HEK293T (cell line): ENCODE data around the gene THSD7B.

Experiments
- CTCF ChIA-PET: fragments of 350-600 bp; formaldehyde crosslinking; extraction: SDS; loops from one replicate; lab custom pipeline; 2021; ENCODE audit warnings: antibody characterized with exemption, inconsistent platforms; lab: Yijun Ruan, JAX
- POLR2A ChIA-PET: fragments of 350-600 bp; formaldehyde crosslinking; extraction: SDS; loops from one replicate; lab custom pipeline; 2020; ENCODE audit warnings: antibody characterized with exemption, inconsistent platforms; lab: Yijun Ruan, JAX
- DNase-seq: peaks from one replicate; pipeline ENCODE4 v3.0.0; 2012; ENCODE audit warnings: mixed read lengths; ENCODE audit errors: extremely low spot score
- ARNT ChIP-seq: fragments of 450-650 bp; IDR thresholded peaks from 2 replicates; pipeline ENCODE4 v1.6.1; 2017; ENCODE audit warnings: mild to moderate bottlenecking
- BHLHE40 ChIP-seq: fragments of 450-650 bp; IDR thresholded peaks from 2 replicates; pipeline ENCODE4 v1.6.1; 2016; ENCODE audit warnings: mild to moderate bottlenecking, moderate library complexity, borderline replicate concordance
- CTBP1 ChIP-seq: fragments of 450-650 bp; IDR thresholded peaks from 2 replicates; pipeline ENCODE4 v1.6.1; 2016; ENCODE audit warnings: borderline replicate concordance
- ELF4 ChIP-seq: fragments of 450-650 bp; IDR thresholded peaks from 2 replicates; pipeline ENCODE4 v1.6.1; 2017; ENCODE audit warnings: antibody characterized with exemption
- FOXA1 ChIP-seq: fragments of 450-650 bp; IDR thresholded peaks from 2 replicates; pipeline ENCODE4 v1.6.1; 2016; ENCODE audit warnings: mild to moderate bottlenecking
- FOXK2 ChIP-seq: fragments of 450-650 bp; IDR thresholded peaks from 2 replicates; pipeline ENCODE4 v1.6.1; 2016; ENCODE audit warnings: mild to moderate bottlenecking
- FOXM1 ChIP-seq: fragments of 450-650 bp; IDR thresholded peaks from 2 replicates; pipeline ENCODE4 v1.6.1; 2017; ENCODE audit warnings: mild to moderate bottlenecking, borderline replicate concordance
- HDGF ChIP-seq: fragments of 450-650 bp; IDR thresholded peaks from 2 replicates; pipeline ENCODE4 v1.6.1; 2017; ENCODE audit warnings: antibody characterized with exemption, borderline replicate concordance
- L3MBTL2 ChIP-seq: fragments of 450-650 bp; conservative IDR thresholded peaks from 2 replicates; pipeline ENCODE4 v1.6.1; 2016; ENCODE audit warnings: mild to moderate bottlenecking
- LEF1 ChIP-seq: fragments of 450-650 bp; IDR thresholded peaks from 2 replicates; pipeline ENCODE4 v1.6.1; 2017; ENCODE audit warnings: mild to moderate bottlenecking, borderline replicate concordance
- NFRKB ChIP-seq: fragments of 450-650 bp; IDR thresholded peaks from 2 replicates; pipeline ENCODE4 v1.6.1; 2016; ENCODE audit warnings: mild to moderate bottlenecking, moderate library complexity
- SP1 ChIP-seq: fragments of 450-650 bp; IDR thresholded peaks from 2 replicates; pipeline ENCODE4 v1.6.1; 2017
- SUZ12 ChIP-seq: fragments of 450-650 bp; IDR thresholded peaks from 2 replicates; pipeline ENCODE4 v1.6.1; 2016; ENCODE audit warnings: mild to moderate bottlenecking
- TARDBP ChIP-seq: fragments of 450-650 bp; IDR thresholded peaks from 2 replicates; pipeline ENCODE4 v1.6.1; 2016
- ZNF384 ChIP-seq: fragments of 450-650 bp; IDR thresholded peaks from 2 replicates; pipeline ENCODE4 v1.6.1; 2016
- TF ChIP-seq, protein P1 (sequence below): fragments of 450-650 bp; IDR thresholded peaks from 2 replicates; pipeline ENCODE4 v1.6.1; 2016

Gene THSD7B

GRCh38 chr2:137250401-137250800, 485.1 kb downstream of the THSD7B start:
- ChIA-PET CTCF (no interaction called here), POLR2A (no interaction called here)
- no peak for DNase-seq
- TF ChIP-seq LEF1 (no peak), TARDBP (no peak), FOXK2 (no peak), CTBP1 (no peak), ARNT (no peak), NFRKB (no peak), FOXA1 (no peak), L3MBTL2 (no peak), FOXM1 (no peak), ELF4 (no peak), BHLHE40 (no peak), ZNF384 (no peak), SUZ12 (no peak), SP1 (no peak), HDGF (no peak)

DNA sequence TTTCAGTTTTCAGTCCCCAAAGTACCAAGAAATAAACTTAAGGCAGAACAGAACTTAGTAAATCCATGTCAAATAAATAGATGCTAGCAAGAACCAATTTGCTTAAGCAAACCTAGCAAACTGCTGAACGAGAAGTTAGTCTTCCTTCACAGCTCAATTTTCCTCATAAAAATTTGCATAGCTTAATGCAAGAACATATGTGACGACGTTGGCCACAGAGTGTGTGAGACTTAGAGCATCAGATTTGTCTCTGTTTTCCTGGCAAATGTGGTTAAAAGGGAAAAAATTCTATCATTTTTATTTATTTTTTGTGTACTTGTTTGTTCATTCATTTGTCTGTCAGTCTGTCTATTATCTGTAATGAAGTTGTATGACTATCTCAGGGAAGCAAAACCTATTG, 485.7 kb downstream of the THSD7B start:
- no peak for DNase-seq
- ChIA-PET POLR2A (no interaction called here), CTCF (no interaction called here)
- TF ChIP-seq ELF4: no peak
- TF ChIP-seq NFRKB: no peak
- TF ChIP-seq FOXM1: no peak
- no peak for TF ChIP-seq L3MBTL2

- DNase-seq: no peak
- ChIA-PET CTCF (no interaction called here), POLR2A (no interaction called here)
- TF ChIP-seq FOXA1 (no peak), FOXK2 (no peak), FOXM1 (no peak), SP1 (no peak), HDGF (no peak), CTBP1 (no peak), ARNT (no peak), ELF4 (no peak), ZNF384 (no peak), NFRKB (no peak), L3MBTL2 (no peak), TARDBP (no peak), LEF1 (no peak), SUZ12 (no peak)
- TF ChIP-seq, protein P1, sequence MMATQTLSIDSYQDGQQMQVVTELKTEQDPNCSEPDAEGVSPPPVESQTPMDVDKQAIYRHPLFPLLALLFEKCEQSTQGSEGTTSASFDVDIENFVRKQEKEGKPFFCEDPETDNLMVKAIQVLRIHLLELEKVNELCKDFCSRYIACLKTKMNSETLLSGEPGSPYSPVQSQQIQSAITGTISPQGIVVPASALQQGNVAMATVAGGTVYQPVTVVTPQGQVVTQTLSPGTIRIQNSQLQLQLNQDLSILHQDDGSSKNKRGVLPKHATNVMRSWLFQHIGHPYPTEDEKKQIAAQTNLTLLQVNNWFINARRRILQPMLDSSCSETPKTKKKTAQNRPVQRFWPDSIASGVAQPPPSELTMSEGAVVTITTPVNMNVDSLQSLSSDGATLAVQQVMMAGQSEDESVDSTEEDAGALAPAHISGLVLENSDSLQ: no peak
These were observed 487.6 kb downstream of the THSD7B start for GRCh38 chr2:137252934-137253333.

DNA sequence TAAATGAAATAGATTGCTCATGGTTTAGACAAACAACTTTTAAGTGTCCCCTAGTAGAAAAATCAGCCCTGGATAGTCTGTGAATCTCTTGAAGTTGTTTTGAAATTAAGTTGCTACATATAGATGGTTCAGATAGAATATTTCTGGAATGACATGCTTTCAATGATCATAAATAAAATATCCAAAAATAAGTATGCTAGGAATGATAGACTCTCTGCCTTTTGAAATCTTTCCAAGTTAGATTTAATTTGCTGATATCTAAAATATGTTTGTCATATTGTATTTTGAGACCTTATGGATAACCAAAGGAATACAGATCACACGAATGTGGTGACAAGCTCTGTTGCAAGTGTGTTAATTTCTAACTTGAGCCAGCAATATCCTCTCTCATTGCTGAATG, 488.7 kb downstream of the THSD7B start:
- POLR2A ChIA-PET: no interaction called here

DNA sequence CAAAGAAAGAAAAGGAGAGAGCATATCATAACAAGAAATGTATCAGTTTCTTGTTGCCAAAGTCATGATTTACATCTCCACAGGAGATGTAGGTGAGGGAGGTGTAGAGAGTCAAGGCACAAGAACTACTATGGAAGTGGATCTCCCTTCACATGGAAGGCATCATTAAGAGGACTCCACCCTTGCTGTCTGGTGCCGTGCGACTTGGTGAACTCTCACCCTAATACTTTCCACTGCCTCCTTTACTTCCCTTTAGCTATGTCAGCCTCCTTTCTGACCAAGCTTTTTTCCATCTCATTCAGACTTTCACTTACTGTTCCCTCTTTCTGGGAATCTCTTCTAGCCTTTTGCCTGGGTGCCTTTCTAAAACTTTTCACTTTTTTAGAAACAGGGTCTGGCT, 490.0 kb downstream of the THSD7B start:
- CTCF ChIA-PET: no interaction called here
- no peak for TF ChIP-seq BHLHE40
- TF ChIP-seq CTBP1: no peak
- TF ChIP-seq FOXM1: no peak
- TF ChIP-seq SP1: no peak
- TF ChIP-seq ELF4: no peak
- TF ChIP-seq ZNF384: no peak
- TF ChIP-seq SUZ12: no peak
- no peak for TF ChIP-seq TARDBP
- TF ChIP-seq HDGF: no peak
- TF ChIP-seq, protein P1: no peak
- no peak for TF ChIP-seq LEF1
- no peak for TF ChIP-seq ARNT
- TF ChIP-seq L3MBTL2: no peak
- TF ChIP-seq NFRKB: no peak
- no peak for TF ChIP-seq FOXA1
- no peak for TF ChIP-seq FOXK2
- DNase-seq: no peak
- POLR2A ChIA-PET: no interaction called here

More for the DNA sequence above, 488.7 kb downstream of the THSD7B start:
- CTCF ChIA-PET: no interaction called here
- TF ChIP-seq HDGF: no peak
- no peak for TF ChIP-seq FOXM1
- TF ChIP-seq SUZ12: no peak
- TF ChIP-seq LEF1: no peak
- no peak for TF ChIP-seq L3MBTL2
- DNase-seq: no peak

DNA sequence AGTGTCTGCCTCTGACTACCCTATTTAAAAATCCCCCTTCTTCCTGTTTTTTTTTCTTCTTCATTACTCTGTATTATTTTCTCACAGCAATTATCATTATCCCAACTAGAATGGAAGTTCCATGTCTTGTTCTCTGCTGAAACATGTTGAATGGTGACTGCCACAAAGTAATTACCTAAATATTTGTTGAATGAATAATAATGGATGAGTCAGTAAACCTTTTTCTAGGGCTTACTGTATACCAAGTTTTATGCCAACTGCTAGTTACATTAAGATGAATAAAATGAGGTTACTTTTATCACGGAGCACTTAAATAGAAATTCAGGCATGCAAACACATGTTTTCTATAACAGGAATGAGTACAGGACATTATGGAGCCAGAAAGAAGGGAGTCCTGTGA, 490.6 kb downstream of the THSD7B start:
- ChIA-PET CTCF (no interaction called here), POLR2A (no interaction called here)
- no peak for DNase-seq
- TF ChIP-seq, protein P1: no peak
- TF ChIP-seq FOXK2 (no peak), TARDBP (no peak), ZNF384 (no peak), FOXA1 (no peak), HDGF (no peak), BHLHE40 (no peak), CTBP1 (no peak), SP1 (no peak), ARNT (no peak), ELF4 (no peak)
